ENCODE measurements around the gene DARS2. TPM values are rescaled to one million over a fixed set of nuclear protein-coding genes. Genes with fewer than 3 reads are reported as not detected.

DARS2 gene
- total and polyA plus RNA-seq, 3 donors from 2014 or later = 12.7 to 21.4 (median 16.8) TPM

DNA sequence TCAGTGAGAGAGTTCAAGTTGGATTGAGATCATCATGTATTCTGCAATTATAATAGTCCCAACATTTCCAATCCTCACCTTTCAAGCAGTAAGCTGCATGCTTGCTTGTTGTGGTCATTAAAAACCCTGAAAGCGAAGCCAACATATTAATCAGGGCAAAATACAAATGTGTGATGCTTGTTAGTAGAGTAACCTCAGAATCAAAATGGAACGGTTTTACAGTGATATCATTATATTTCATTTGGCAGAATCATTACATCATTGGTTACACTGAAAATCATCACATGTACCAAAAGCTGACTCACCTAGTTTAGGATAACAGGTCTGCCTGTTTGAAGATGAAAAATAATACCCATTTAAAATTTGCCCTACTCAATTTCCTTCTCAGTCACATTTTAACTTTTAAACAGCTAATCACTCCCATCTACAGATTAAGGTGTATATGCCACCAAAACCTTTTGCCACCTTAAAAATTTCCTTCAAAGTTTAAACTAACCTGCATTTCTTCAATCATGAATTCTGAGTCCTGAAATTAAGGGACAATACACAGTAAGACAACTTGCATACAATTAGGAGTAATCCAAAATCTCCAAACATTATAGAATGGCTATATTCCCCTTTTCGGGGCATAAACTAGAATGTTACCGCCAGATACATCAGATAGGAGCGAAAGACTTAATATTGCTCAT, 39.9 kb downstream of the DARS2 start:
- intact Hi-C loops (cut with DNase I; ENCODE audit: low total_unique reads) = no loop called here
- H3K27me3 ChIP-seq = no peaks in the 10 kb centered on the region
- H3K27ac ChIP-seq = no peak overlapping the region
- 80 to 86% methylated on average over 5 of the region's 5 CpGs for WGBS, 2 donors
- TF ChIP-seq POLR2A (IDR thresholded peaks at IDR 0.05) = no peak
- TF ChIP-seq, protein P1, sequence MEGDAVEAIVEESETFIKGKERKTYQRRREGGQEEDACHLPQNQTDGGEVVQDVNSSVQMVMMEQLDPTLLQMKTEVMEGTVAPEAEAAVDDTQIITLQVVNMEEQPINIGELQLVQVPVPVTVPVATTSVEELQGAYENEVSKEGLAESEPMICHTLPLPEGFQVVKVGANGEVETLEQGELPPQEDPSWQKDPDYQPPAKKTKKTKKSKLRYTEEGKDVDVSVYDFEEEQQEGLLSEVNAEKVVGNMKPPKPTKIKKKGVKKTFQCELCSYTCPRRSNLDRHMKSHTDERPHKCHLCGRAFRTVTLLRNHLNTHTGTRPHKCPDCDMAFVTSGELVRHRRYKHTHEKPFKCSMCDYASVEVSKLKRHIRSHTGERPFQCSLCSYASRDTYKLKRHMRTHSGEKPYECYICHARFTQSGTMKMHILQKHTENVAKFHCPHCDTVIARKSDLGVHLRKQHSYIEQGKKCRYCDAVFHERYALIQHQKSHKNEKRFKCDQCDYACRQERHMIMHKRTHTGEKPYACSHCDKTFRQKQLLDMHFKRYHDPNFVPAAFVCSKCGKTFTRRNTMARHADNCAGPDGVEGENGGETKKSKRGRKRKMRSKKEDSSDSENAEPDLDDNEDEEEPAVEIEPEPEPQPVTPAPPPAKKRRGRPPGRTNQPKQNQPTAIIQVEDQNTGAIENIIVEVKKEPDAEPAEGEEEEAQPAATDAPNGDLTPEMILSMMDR (IDR thresholded peaks at IDR 0.05) = no peak
- DNase-seq = no peak
- peaks cover 22% of the 10 kb centered on the region for H3K4me1 ChIP-seq
- H3K9me3 ChIP-seq = no peaks in the 10 kb centered on the region
- H3K36me3 ChIP-seq (ENCODE audit: low read depth, missing control alignments) = no peaks in the 10 kb centered on the region
- H3K4me3 ChIP-seq = no peak overlapping the region

DNA sequence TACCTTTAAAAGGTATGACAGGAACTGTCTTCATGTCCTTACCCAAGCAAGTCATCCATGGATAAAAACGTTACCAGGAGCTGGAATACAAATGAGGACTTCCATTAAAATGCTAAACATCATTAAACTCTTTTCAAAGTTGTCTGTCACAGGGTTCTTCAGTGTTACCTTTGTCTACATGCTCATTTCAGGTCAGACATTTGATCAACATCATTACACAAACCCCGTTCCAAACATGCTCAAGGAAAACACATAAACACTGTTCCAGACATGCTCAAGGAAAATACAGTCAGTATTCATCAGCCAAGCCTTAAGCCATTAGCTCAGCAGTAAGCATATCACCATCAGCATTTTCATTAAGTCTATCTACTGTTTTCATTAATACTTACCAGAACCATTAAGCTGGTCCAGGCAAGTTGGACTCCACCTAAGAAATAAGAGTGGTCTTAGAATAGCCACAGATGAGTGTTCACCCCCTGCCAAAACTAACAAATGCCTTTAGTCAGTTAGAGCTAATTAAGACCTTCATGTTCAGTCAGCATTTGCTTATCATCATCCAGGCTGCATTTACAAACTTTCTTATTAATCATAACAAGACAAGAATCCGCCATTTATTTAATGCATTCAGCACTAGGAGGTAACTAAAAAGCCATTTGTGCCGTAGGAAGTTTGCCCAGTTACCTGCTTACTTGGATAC, 41.1 kb downstream of the DARS2 start:
- no peak for DNase-seq
- no peaks in the 10 kb centered on the region for H3K27me3 ChIP-seq
- peaks cover 30% of the 10 kb centered on the region for H3K4me1 ChIP-seq
- TF ChIP-seq, protein P1 (IDR thresholded peaks at IDR 0.05) = no peak
- TF ChIP-seq POLR2A (IDR thresholded peaks at IDR 0.05) = no peak
- no peaks in the 10 kb centered on the region for H3K9me3 ChIP-seq
- no peak overlapping the region for H3K27ac ChIP-seq
- H3K4me3 ChIP-seq = no peak overlapping the region
- no peaks in the 10 kb centered on the region for H3K36me3 ChIP-seq (ENCODE audit: low read depth, missing control alignments)
- intact Hi-C loops (cut with DNase I; ENCODE audit: low total_unique reads) = no loop called here
- 42 to 53% methylated on average over 4 of the region's 4 CpGs for WGBS, 2 donors

DNA sequence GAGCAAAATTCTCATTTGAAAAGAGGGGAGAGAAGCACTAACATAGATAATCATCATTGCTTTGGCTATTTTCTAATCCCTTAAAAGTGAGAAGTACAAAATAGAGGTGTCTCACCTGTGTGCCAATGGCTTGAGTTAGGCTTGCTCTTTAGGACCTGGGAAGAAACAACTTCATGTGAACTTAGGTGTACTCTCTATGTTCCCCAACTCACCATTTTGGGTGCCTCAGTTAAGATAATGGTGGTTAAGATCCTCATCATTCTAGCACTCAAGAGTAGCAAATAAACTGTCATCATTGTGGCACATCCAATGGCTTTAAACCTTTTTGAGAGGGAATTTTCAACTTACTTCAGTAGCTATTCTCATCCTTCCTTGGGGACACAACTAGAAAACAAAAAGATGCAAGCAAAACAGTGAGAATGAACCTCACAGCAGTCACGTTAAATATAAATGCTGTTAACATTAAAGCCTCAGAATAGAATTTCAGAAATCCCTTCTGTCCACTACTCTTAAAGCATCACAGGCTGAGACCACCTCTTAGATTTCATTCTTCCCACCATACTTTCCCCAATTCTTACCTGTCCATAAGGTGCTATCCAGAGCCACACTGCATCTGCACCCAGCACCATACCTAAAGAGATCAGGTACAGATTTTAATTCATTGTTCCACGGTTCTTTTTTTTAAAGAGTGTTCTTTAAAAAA, 42.1 kb downstream of the DARS2 start:
- Histone ChIP-seq H3K4me3 (peak overlapping the region; percentile 78 to 88), H3K27ac (peak overlapping the region in 1 of 2 donors; percentile 92), H3K36me3 (ENCODE audit: low read depth, missing control alignments) (no peaks in the 10 kb centered on the region), H3K9me3 (no peaks in the 10 kb centered on the region), H3K4me1 (peaks cover 33% of the 10 kb centered on the region), H3K27me3 (no peaks in the 10 kb centered on the region)
- intact Hi-C loops (cut with DNase I; ENCODE audit: low total_unique reads) = no loop called here
- 8 to 11% methylated on average over 2 of the region's 2 CpGs for whole genome bisulfite sequencing, 2 donors
- DNase-seq = no peak
- no peak for TF ChIP-seq POLR2A (IDR thresholded peaks at IDR 0.05)
- TF ChIP-seq, protein P1 (IDR thresholded peaks at IDR 0.05) = no peak

DNA sequence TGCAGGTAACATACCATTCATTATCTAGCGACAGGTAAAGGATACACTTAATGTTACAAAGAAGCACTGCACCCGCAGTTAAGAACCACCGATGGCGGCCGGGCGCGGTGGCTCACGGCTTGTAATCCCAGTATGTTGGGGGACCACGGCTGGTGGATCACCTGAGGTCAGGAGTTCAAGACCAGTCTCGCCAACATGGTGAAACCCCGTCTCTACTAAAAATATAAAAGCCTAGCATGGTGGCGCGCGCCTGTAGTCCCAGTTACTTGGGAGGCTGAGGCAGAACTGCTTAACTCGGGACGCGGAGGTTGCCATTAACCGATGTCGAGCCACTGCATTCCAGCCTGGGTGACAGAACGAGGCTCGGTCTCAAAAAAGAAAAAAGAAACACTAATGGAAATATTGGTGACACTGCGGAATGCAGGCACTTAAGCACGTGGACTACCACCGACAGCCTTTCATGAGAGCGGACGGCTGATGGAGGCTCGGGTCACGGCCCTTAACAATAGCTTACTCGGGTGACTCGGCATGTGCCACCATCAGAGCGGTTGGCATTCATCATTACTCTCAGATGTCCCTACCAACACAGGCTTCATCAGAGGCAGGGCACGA, 42.8 kb downstream of the DARS2 start:
- Histone ChIP-seq H3K36me3 (ENCODE audit: low read depth, missing control alignments) (no peaks in the 10 kb centered on the region), H3K4me3 (peak overlapping the region; percentile 78 to 88), H3K9me3 (no peaks in the 10 kb centered on the region), H3K27me3 (no peaks in the 10 kb centered on the region), H3K27ac (peak overlapping the region; percentile 92 to 95), H3K4me1 (peaks cover 33% of the 10 kb centered on the region)
- no peak for DNase-seq
- 3% methylated on average over 30 to 32 of the region's 32 CpGs for WGBS, 2 donors
- TF ChIP-seq, protein P1 (IDR thresholded peaks at IDR 0.05) = no peak
- no peak for TF ChIP-seq POLR2A (IDR thresholded peaks at IDR 0.05)
- intact Hi-C loops (cut with DNase I; ENCODE audit: low total_unique reads) = no loop called here

Measured in testis (tissue), 3 donors.